ENCODE measurements around the gene FOXP4. TPM values are rescaled to one million over a fixed set of nuclear protein-coding genes. Genes with fewer than 3 reads are reported as not detected.

The FOXP4 gene
- total RNA-seq (2022; extraction: Qiagen RNA extraction; ENCODE audit: low read depth) = 15.9 to 26.4 TPM (median 21.2 TPM) in 5 replicates

GRCh38 chr6:41545703-41546474 is at the start of gene FOXP4:
Gene FOXP4, plus strand, starts transcription at chr6:41546381. Its CDS starts 19,380 bp downstream, at chr6:41565761.

GRCh38 chr6:41638002-41638934 is 92.1 kb downstream of the FOXP4 start, which contains the start of gene MDFI:
Gene MDFI, plus strand, starts transcription at chr6:41638468. Its CDS starts 282 bp downstream, at chr6:41638750.

Other genes with a start within 250 kb of the FOXP4 start
- gene NCR2, start 210.8 kb upstream of the FOXP4 start, total RNA-seq (2022; extraction: Qiagen RNA extraction; ENCODE audit: low read depth) = not detected in 5 replicates
- 0.55 to 0.85 TPM (median 0.74 TPM) in 5 replicates for gene MDFI, start 92.1 kb downstream of the FOXP4 start, total RNA-seq (2022; extraction: Qiagen RNA extraction; ENCODE audit: low read depth)
- gene TFEB, start 189.2 kb downstream of the FOXP4 start, total RNA-seq (2022; extraction: Qiagen RNA extraction; ENCODE audit: low read depth) = 3.8 to 5.8 TPM (median 4.9 TPM) in 5 replicates
- not detected in 5 replicates for gene PGC, start 201.0 kb downstream of the FOXP4 start, total RNA-seq (2022; extraction: Qiagen RNA extraction; ENCODE audit: low read depth)
- 2.1 to 3.1 TPM (median 2.4 TPM) in 5 replicates for gene FRS3, start 233.5 kb downstream of the FOXP4 start, total RNA-seq (2022; extraction: Qiagen RNA extraction; ENCODE audit: low read depth)
- 0.61 to 1.3 TPM (median 0.63 TPM) in 3 of 5 replicates, not detected in the others for gene PRICKLE4, start 234.4 kb downstream of the FOXP4 start, total RNA-seq (2022; extraction: Qiagen RNA extraction; ENCODE audit: low read depth)
- gene TOMM6, start 241.3 kb downstream of the FOXP4 start, total RNA-seq (2022; extraction: Qiagen RNA extraction; ENCODE audit: low read depth) = 276 to 323 TPM (median 313 TPM) in 5 replicates